HL-60 (cell line): Measurements from ENCODE around the gene DDX47.

Experiments
- POLR2AphosphoS5 ChIP-seq: IDR thresholded peaks from 2 replicates; pipeline ENCODE4 v1.6.1; 2012; ENCODE audit warnings: low read depth
- REST ChIP-seq: IDR thresholded peaks from 2 replicates; pipeline ENCODE4 v1.6.1; 2012; ENCODE audit warnings: low read depth; ENCODE audit not compliant: insufficient replicate concordance
- SPI1 ChIP-seq: IDR thresholded peaks from 2 replicates; pipeline ENCODE4 v1.6.1; 2012; ENCODE audit warnings: low read depth, mild to moderate bottlenecking, borderline replicate concordance
- TF ChIP-seq, protein P1 (sequence below): IDR thresholded peaks from one replicate; pipeline ENCODE4 v1.5.1; 2011; ENCODE audit warnings: low read length, control low read depth, inconsistent platforms; ENCODE audit not compliant: insufficient read depth

DNA sequence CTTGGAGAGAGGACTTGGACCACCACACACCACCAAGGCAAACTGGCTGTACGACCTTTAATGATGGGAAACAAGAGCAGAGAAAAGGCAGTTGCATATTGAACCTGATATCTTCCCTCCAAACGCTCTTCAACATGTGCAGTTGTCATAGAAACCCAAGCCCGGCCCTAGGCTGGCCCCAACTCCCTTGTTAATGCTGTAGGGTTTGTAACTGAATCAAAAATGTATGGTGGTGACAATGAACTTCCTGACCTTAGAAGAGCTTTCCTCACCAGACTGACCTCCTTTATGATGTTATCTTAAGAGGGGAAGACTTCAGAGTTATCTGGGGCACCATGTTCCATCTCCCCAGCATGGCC is 15.4 kb upstream of the DDX47 start:
- no peak for TF ChIP-seq POLR2AphosphoS5
- TF ChIP-seq, protein P1, sequence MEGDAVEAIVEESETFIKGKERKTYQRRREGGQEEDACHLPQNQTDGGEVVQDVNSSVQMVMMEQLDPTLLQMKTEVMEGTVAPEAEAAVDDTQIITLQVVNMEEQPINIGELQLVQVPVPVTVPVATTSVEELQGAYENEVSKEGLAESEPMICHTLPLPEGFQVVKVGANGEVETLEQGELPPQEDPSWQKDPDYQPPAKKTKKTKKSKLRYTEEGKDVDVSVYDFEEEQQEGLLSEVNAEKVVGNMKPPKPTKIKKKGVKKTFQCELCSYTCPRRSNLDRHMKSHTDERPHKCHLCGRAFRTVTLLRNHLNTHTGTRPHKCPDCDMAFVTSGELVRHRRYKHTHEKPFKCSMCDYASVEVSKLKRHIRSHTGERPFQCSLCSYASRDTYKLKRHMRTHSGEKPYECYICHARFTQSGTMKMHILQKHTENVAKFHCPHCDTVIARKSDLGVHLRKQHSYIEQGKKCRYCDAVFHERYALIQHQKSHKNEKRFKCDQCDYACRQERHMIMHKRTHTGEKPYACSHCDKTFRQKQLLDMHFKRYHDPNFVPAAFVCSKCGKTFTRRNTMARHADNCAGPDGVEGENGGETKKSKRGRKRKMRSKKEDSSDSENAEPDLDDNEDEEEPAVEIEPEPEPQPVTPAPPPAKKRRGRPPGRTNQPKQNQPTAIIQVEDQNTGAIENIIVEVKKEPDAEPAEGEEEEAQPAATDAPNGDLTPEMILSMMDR, result no peak
- no peak for TF ChIP-seq SPI1
- TF ChIP-seq REST, result no peak
